Aorta (tissue), 4 donors: ENCODE results near the gene RNF223. TPM values are rescaled to one million over a fixed set of nuclear protein-coding genes. Genes with fewer than 3 reads are reported as not detected.

Experiments
- polyA plus RNA-seq, 2 donors: library from polyadenylated mRNA; stranded (reverse); fragments of 200-250 nt; gene quantifications; one replicate each; pipeline ENCODE4 v1.2.3, GENCODE V29; 2013
- total RNA-seq, 2 donors: library from RNA; stranded (reverse); fragmentation: NEBNext Ultra II Directional; extraction: Animal tissue kit (Norgen Biotek cat#: 25700); gene quantifications; one replicate each; pipeline ENCODE4 v1.2.1, GENCODE V29; 2021
- donor health status: healthy with polysubstance abuse.
- donor health status: Bipolar disorder and iron deficiency.
- donor health status: DM: no; HTN: no; CAD: no.
- donor health status: DM: yes; HTN: yes; CAD: no.

The RNF223 gene
- total and polyA plus RNA-seq, 4 donors: not detected

Other genes starting within 250 kb of the RNF223 start
- gene SAMD11, start 150.4 kb downstream of the RNF223 start, total RNA-seq: 10 to 100 TPM; 30.1 to 44.3 TPM
- 1 to 10 TPM; 2.6 to 7.2 TPM for gene SAMD11, start 150.4 kb downstream of the RNF223 start, polyA plus RNA-seq
- 10 to 100 TPM; 35.8 to 41.4 TPM for gene NOC2L, start 115.0 kb downstream of the RNF223 start, total RNA-seq
- 10 to 100 TPM; 17.3 to 55.5 TPM for gene NOC2L, start 115.0 kb downstream of the RNF223 start, polyA plus RNA-seq
- gene KLHL17, start 113.7 kb downstream of the RNF223 start, total RNA-seq: 10 to 100 TPM; 10.0 to 19.9 TPM
- gene KLHL17, start 113.7 kb downstream of the RNF223 start, polyA plus RNA-seq: 10 to 100 TPM in 1 of 2 donors, 1 to 10 TPM in 1; 2.8 to 40.5 TPM
- 1 to 10 TPM in 1 of 2 donors, under 1 TPM in 1; 0.52 to 1.2 TPM for gene PLEKHN1, start 107.8 kb downstream of the RNF223 start, total RNA-seq
- gene PLEKHN1, start 107.8 kb downstream of the RNF223 start, polyA plus RNA-seq: under 1 TPM; 0.13 to 0.61 TPM
- under 1 TPM; 0.42 to 0.49 TPM for gene PERM1, start 92.2 kb downstream of the RNF223 start, total RNA-seq
- 1 to 10 TPM in 1 of 2 donors, under 1 TPM in 1; 0.50 to 1.5 TPM for gene PERM1, start 92.2 kb downstream of the RNF223 start, polyA plus RNA-seq
- 10 to 100 TPM; 31.3 to 47.5 TPM for gene HES4, start 74.2 kb downstream of the RNF223 start, total RNA-seq
- gene HES4, start 74.2 kb downstream of the RNF223 start, polyA plus RNA-seq: 10 to 100 TPM in 1 of 2 donors, 1 to 10 TPM in 1; 3.6 to 82.3 TPM
- 10 to 100 TPM; 34.4 to 40.8 TPM for gene ISG15, start 60.8 kb downstream of the RNF223 start, total RNA-seq
- 100 to 1,000 TPM in 1 of 2 donors, 10 to 100 TPM in 1; 79.5 to 104 TPM for gene ISG15, start 60.8 kb downstream of the RNF223 start, polyA plus RNA-seq
- 10 to 100 TPM; 25.1 to 38.6 TPM for gene AGRN, start 54.2 kb downstream of the RNF223 start, total RNA-seq
- gene AGRN, start 54.2 kb downstream of the RNF223 start, polyA plus RNA-seq: 10 to 100 TPM in 1 of 2 donors, 1 to 10 TPM in 1; 4.3 to 20.1 TPM
- gene C1orf159, start 41.8 kb upstream of the RNF223 start, total RNA-seq: 10 to 100 TPM in 1 of 2 donors, 1 to 10 TPM in 1; 9.3 to 13.6 TPM
- 10 to 100 TPM in 1 of 2 donors, 1 to 10 TPM in 1; 4.0 to 35.4 TPM for gene C1orf159, start 41.8 kb upstream of the RNF223 start, polyA plus RNA-seq
- gene TTLL10, start 99.6 kb upstream of the RNF223 start, total RNA-seq: under 1 TPM in 1 of 2 donors, not detected in 1; 0.15 TPM
- not detected for gene TTLL10, start 99.6 kb upstream of the RNF223 start, polyA plus RNA-seq
- 1 to 10 TPM; 1.0 to 1.1 TPM for gene TNFRSF18, start 132.3 kb upstream of the RNF223 start, total RNA-seq
- 1 to 10 TPM in 1 of 2 donors, not detected in 1; 1.3 TPM for gene TNFRSF18, start 132.3 kb upstream of the RNF223 start, polyA plus RNA-seq
- 1 to 10 TPM; 1.6 to 3.5 TPM for gene TNFRSF4, start 139.8 kb upstream of the RNF223 start, total RNA-seq
- 1 to 10 TPM in 1 of 2 donors, not detected in 1; 1.0 TPM for gene TNFRSF4, start 139.8 kb upstream of the RNF223 start, polyA plus RNA-seq
- 100 to 1,000 TPM; 138 to 140 TPM for gene SDF4, start 157.7 kb upstream of the RNF223 start, total RNA-seq
- 100 to 1,000 TPM in 1 of 2 donors, 10 to 100 TPM in 1; 73.3 to 158 TPM for gene SDF4, start 157.7 kb upstream of the RNF223 start, polyA plus RNA-seq
- gene B3GALT6, start 157.9 kb upstream of the RNF223 start, total RNA-seq: 10 to 100 TPM; 11.3 to 12.8 TPM
- gene B3GALT6, start 157.9 kb upstream of the RNF223 start, polyA plus RNA-seq: 1 to 10 TPM; 2.5 to 9.3 TPM
- gene C1QTNF12, start 172.4 kb upstream of the RNF223 start, total RNA-seq: 1 to 10 TPM; 3.9 to 4.3 TPM
- gene C1QTNF12, start 172.4 kb upstream of the RNF223 start, polyA plus RNA-seq: 10 to 100 TPM in 1 of 2 donors, 1 to 10 TPM in 1; 3.4 to 10.0 TPM
- gene UBE2J2, start 199.5 kb upstream of the RNF223 start, total RNA-seq: 10 to 100 TPM; 46.9 to 49.4 TPM
- gene UBE2J2, start 199.5 kb upstream of the RNF223 start, polyA plus RNA-seq: 10 to 100 TPM; 17.2 to 49.3 TPM
- 1 to 10 TPM; 3.5 to 8.2 TPM for gene SCNN1D, start 206.1 kb upstream of the RNF223 start, total RNA-seq
- gene SCNN1D, start 206.1 kb upstream of the RNF223 start, polyA plus RNA-seq: 10 to 100 TPM in 1 of 2 donors, 1 to 10 TPM in 1; 7.9 to 24.1 TPM
- gene ACAP3, start 233.6 kb upstream of the RNF223 start, total RNA-seq: 10 to 100 TPM; 25.0 to 69.2 TPM
- 10 to 100 TPM; 10.6 to 63.9 TPM for gene ACAP3, start 233.6 kb upstream of the RNF223 start, polyA plus RNA-seq
- 10 to 100 TPM in 1 of 2 donors, 1 to 10 TPM in 1; 7.4 to 12.6 TPM for gene PUSL1, start 234.3 kb upstream of the RNF223 start, total RNA-seq
- 10 to 100 TPM in 1 of 2 donors, 1 to 10 TPM in 1; 5.8 to 13.7 TPM for gene PUSL1, start 234.3 kb upstream of the RNF223 start, polyA plus RNA-seq